SW480 (cell line): Measurements from ENCODE around the gene STOX2.
A peak's percentile ranks its signal among the peaks of the same experiment; 100 is the strongest.
"Not testable (repeated sequence)": the region's sequence is repeated elsewhere in the genome, so short reads cannot be mapped to it uniquely, and the experiment has no call there.

Experiments
- DNase-seq: peaks from one replicate; pipeline ENCODE4 v3.0.0-alpha.2; 2016; ENCODE audit warnings: low spot score

The STOX2 gene

GRCh38 chr4:184021389-184021788 lies 116.3 kb downstream of the STOX2 start:
- DNase-seq = peak; percentile 23

GRCh38 chr4:184022679-184023383 lies 117.7 kb downstream of the STOX2 start:
- DNase-seq = no peak

GRCh38 chr4:184024637-184025036 lies 119.5 kb downstream of the STOX2 start:
- DNase-seq = no peak

- no peak for DNase-seq
Measured at GRCh38 chr4:184028561-184029374, 123.7 kb downstream of the STOX2 start.

GRCh38 chr4:184030036-184030435 lies 124.9 kb downstream of the STOX2 start:
- DNase-seq = no peak

- DNase-seq = no peak
Measured at GRCh38 chr4:184030764-184031163, 125.7 kb downstream of the STOX2 start.

GRCh38 chr4:184032091-184032490 lies 127.0 kb downstream of the STOX2 start:
- DNase-seq = no peak

- DNase-seq = no peak
Measured at GRCh38 chr4:184039963-184040383, 134.9 kb downstream of the STOX2 start.

GRCh38 chr4:184041156-184041555 lies 136.0 kb downstream of the STOX2 start:
- no peak for DNase-seq

- DNase-seq = no peak
Measured at GRCh38 chr4:184046148-184046547, 141.0 kb downstream of the STOX2 start.

GRCh38 chr4:184051262-184051661 lies 146.2 kb downstream of the STOX2 start:
- DNase-seq = not testable (repeated sequence)

- no peak for DNase-seq
Measured at GRCh38 chr4:184052616-184053015, 147.5 kb downstream of the STOX2 start.

- DNase-seq = no peak
Measured at GRCh38 chr4:184053434-184053833, 148.3 kb downstream of the STOX2 start.

- no peak for DNase-seq
Measured at GRCh38 chr4:184056877-184057276, 151.8 kb downstream of the STOX2 start.

GRCh38 chr4:184058026-184058425 lies 152.9 kb downstream of the STOX2 start:
- no peak for DNase-seq

- DNase-seq = no peak
Measured at GRCh38 chr4:184059099-184059498, 154.0 kb downstream of the STOX2 start.

GRCh38 chr4:184061582-184061981 lies 156.5 kb downstream of the STOX2 start:
- DNase-seq = no peak

GRCh38 chr4:184062769-184063168 lies 157.7 kb downstream of the STOX2 start:
- DNase-seq = no peak

- peak; percentile 39 for DNase-seq
Measured at GRCh38 chr4:184064877-184065276, 159.8 kb downstream of the STOX2 start.

- no peak for DNase-seq
Measured at GRCh38 chr4:184066584-184067300, 161.6 kb downstream of the STOX2 start.

- DNase-seq = no peak
Measured at GRCh38 chr4:184067931-184068554, 162.9 kb downstream of the STOX2 start.
